Activated CD4-positive, alpha-beta T cell treated with anti-CD3 and anti-CD28 coated beads, Interleukin-2, amount 10 ng/mL, durations not matched to agents 24 days and 14 days (primary cell): ENCODE results near the gene SLC12A2. TPM values are rescaled to one million over a fixed set of nuclear protein-coding genes. Genes with fewer than 3 reads are reported as not detected.

ENCODE experiments used
- DNase-seq: peaks from one replicate; pipeline ENCODE4 v3.0.0; 2022
- H3K27ac Mint-ChIP-seq: one replicate; pipeline ENCODE4 v1.8.0; 2022; ENCODE audit warnings: mild to moderate bottlenecking, mixed read lengths
- H3K27me3 Mint-ChIP-seq: one replicate; pipeline ENCODE4 v1.8.0; 2022; ENCODE audit warnings: mixed read lengths
- H3K36me3 Mint-ChIP-seq: one replicate; pipeline ENCODE4 v1.8.0; 2022; ENCODE audit warnings: low read depth, mild to moderate bottlenecking, mixed read lengths
- H3K4me1 Mint-ChIP-seq: one replicate; pipeline ENCODE4 v1.8.0; 2021; ENCODE audit warnings: mixed read lengths
- H3K4me3 Mint-ChIP-seq: one replicate; pipeline ENCODE4 v1.8.0; 2022; ENCODE audit warnings: mild to moderate bottlenecking, moderate library complexity, mixed read lengths
- H3K9me3 Mint-ChIP-seq: one replicate; pipeline ENCODE4 v1.8.0; 2021; ENCODE audit warnings: mixed read lengths
- intact Hi-C: fragments of 100-400 bp; cut with micrococcal nuclease; formaldehyde crosslinking; loops from one replicate; pipeline ENCODE4 v1.15.1; 2023
- total RNA-seq: library from RNA; stranded (reverse); gene quantifications from 2 replicates; pipeline ENCODE4 v1.2.3, GENCODE V29; 2022

The SLC12A2 gene
- total RNA-seq, 1 donor from 2014 or later, result 24.4 TPM

DNA sequence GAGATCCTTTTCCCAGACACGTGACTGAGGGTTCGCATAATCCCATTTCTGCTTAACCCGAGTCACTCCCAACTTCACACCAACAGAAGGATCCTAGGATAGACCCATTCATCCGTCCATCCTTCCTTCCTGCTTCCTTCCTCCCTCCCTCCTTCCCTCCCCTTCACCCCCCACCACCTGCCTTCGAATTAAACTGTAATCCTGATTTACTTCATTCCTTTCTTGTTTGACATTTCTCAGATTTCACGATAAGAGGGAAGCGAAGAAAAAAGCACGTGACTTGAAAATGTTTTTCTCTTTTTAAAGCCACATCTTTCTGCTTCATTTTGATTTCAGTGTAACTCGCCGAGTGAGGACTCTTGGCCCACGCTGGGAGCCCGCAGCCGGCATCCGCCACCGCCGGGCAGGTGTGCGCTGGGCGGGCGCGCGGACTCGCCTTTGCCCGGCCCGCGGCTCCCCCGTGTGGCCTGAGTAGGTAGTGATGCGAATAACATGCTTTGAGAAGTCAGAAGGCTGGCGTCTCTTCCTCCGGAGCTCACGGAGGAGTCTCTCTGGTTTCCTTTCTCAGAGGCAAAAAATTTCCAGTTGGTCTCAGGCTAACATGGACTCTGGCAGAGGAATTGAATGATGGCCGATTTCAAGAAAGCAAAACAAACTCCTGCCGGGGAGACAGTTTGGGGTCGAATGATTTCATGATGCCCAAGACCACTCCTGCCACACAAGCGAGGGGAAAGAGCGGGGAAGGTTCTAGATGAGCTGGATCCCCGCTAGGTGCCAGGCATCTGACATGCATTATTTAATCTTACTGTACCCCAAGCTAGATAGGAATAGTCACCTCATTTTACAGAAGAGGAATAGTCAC lies 117.7 kb downstream of the SLC12A2 start:
- peak; percentile 96 for DNase-seq
- peak overlapping the region; percentile 60 for H3K4me3 Mint-ChIP-seq
- H3K4me1 Mint-ChIP-seq, result peaks cover 18% of the 10 kb centered on the region
- no peaks in the 10 kb centered on the region for H3K36me3 Mint-ChIP-seq
- H3K9me3 Mint-ChIP-seq, result no peaks in the 10 kb centered on the region
- H3K27ac Mint-ChIP-seq, result no peak overlapping the region
- H3K27me3 Mint-ChIP-seq, result peaks cover 5% of the 10 kb centered on the region
- intact Hi-C loops, result loop anchor here (1.0 to 10.0 kb wide), 6 partner anchors 116 to 637 kb away; no protein-coding TSS in a partner anchor

DNA sequence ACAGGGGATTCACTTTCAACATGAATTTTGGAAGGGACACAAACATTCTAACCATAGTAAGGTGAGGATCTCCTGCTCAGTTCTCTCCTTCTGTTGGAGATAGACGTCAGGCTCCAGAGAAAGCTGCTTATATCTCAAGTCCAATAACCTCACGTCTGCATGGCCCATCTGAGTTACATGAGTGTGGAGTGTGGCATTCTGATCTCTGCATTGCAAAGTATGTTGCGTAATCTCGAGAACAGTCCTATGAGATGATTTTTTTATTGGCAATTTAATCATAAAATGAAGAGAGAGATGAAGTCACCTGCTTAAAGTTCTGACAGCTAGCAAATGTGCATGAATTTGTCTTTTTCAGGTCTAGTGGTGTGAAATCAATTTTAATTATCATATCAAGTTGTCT lies 118.8 kb downstream of the SLC12A2 start:
- DNase-seq, result peak; percentile 33
- Mint-ChIP-seq H3K4me1 (peaks cover 10% of the 10 kb centered on the region), H3K36me3 (no peaks in the 10 kb centered on the region), H3K4me3 (no peak overlapping the region), H3K9me3 (no peaks in the 10 kb centered on the region), H3K27ac (no peak overlapping the region), H3K27me3 (peaks cover 5% of the 10 kb centered on the region)
- intact Hi-C loops, result loop anchor here (10.0 kb wide), 1 partner anchor 298 kb away; no protein-coding TSS in a partner anchor

DNA sequence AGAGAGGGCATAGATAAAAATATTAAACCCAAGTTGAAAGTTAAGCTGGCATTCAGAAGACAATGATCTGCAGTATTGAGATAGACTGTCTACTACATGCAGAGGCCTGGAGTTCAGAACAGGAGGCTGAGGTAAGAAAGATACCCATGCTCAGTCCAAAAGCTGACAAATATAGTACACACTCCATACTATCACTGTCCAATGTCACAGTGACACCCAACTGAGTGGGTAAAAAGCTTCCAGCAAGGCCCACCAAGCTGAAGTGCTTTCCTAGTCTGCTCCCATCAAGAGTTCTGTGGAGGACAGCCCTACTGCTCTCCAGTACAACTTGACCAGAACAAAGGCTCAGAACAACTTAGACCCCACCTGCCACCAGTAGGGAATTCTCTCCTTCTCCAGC lies 124.9 kb downstream of the SLC12A2 start:
- no peaks in the 10 kb centered on the region for H3K9me3 Mint-ChIP-seq
- H3K4me3 Mint-ChIP-seq, result no peak overlapping the region
- H3K4me1 Mint-ChIP-seq, result no peaks in the 10 kb centered on the region
- intact Hi-C loops, result loop anchor here (10.0 kb wide), 1 partner anchor 304 kb away; no protein-coding TSS in a partner anchor
- H3K36me3 Mint-ChIP-seq, result no peaks in the 10 kb centered on the region
- no peak for DNase-seq
- peaks cover 2% of the 10 kb centered on the region for H3K27me3 Mint-ChIP-seq
- no peak overlapping the region for H3K27ac Mint-ChIP-seq

DNA sequence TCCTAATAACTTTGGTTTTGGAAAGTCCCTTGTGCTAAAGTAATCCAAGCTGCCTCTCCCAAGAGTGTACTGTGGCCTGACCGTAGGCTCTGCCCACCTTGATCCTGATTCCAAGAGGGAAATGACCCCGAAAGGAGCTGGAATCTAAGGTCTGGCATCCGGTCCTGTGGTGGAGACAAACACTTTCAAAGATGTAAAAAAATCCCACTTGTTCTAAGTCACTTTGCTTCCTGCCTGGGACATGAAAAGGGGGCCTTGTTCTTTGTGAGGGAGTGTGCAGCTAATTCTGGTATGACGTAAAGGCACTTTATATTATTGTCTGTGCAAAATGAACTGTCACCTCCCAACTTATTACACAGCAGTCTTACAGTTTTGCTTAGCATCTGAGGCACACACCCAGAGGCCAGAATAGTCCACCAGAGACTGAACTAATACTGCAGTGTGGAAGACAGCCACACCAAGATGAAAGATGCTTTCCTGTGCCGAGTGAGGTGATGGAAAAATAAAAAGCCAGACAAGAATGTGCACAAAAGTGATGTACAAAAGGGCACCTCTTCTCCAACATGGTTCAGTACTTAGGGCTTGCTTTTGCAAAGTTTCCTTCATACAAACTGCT lies 128.7 kb downstream of the SLC12A2 start:
- no peaks in the 10 kb centered on the region for H3K4me1 Mint-ChIP-seq
- intact Hi-C loops, result loop anchor here (5.0 to 10.0 kb wide), 3 partner anchors 630 to 1643 kb away; no protein-coding TSS in a partner anchor
- no peaks in the 10 kb centered on the region for H3K9me3 Mint-ChIP-seq
- H3K27me3 Mint-ChIP-seq, result peaks cover 2% of the 10 kb centered on the region
- DNase-seq, result no peak
- H3K4me3 Mint-ChIP-seq, result no peak overlapping the region
- no peaks in the 10 kb centered on the region for H3K36me3 Mint-ChIP-seq
- no peak overlapping the region for H3K27ac Mint-ChIP-seq

DNA sequence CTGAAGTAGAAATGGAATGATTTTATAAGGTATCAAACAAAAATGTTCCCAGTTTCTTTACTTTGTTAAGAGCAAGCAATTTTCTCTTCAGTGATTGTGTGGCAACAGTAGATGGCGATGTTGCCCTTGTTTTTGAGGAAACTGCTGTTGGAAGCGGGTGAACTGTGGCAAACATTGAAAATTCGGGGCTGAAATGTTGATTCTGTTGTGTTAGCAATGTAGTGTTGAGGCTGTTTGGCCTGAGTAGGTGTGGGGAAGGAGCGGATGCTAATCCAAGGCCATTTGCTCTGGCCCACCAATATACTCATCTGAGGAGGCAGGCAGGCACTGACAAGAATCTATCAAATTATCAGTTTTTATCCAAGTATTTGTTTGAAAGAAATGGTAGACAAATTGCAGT lies 129.8 kb downstream of the SLC12A2 start:
- peak; percentile 83 for DNase-seq
- intact Hi-C loops, result loop anchor here (1.0 to 10.0 kb wide), 4 partner anchors 462 to 1641 kb away; no protein-coding TSS in a partner anchor
- Mint-ChIP-seq H3K4me3 (no peak overlapping the region), H3K36me3 (no peaks in the 10 kb centered on the region), H3K27ac (no peak overlapping the region), H3K9me3 (no peaks in the 10 kb centered on the region), H3K4me1 (no peaks in the 10 kb centered on the region), H3K27me3 (peaks cover 2% of the 10 kb centered on the region)

DNA sequence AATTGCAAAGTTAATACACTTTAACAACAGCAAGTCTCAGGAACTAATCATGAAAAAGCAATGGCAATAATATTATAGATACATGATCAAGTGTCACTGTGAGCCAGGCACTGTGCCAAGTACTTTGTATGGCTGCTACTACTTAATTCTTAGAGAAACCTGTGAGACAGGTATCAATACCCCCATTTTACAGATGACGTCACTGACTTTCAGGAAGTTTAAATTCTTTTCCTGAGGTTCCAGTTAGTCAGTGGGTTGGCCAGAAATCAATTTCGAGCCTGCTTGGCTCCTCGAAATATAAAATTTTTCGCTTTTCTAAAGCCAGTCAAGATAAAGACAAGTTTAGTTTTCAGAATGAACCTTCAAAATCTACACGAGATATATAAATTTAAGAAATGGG lies 130.3 kb downstream of the SLC12A2 start:
- H3K27ac Mint-ChIP-seq, result no peak overlapping the region
- no peaks in the 10 kb centered on the region for H3K4me1 Mint-ChIP-seq
- peaks cover 2% of the 10 kb centered on the region for H3K27me3 Mint-ChIP-seq
- no peak for DNase-seq
- intact Hi-C loops, result loop anchor here (1.0 to 10.0 kb wide), 4 partner anchors 461 to 1641 kb away; no protein-coding TSS in a partner anchor
- no peaks in the 10 kb centered on the region for H3K9me3 Mint-ChIP-seq
- no peaks in the 10 kb centered on the region for H3K36me3 Mint-ChIP-seq
- H3K4me3 Mint-ChIP-seq, result no peak overlapping the region

DNA sequence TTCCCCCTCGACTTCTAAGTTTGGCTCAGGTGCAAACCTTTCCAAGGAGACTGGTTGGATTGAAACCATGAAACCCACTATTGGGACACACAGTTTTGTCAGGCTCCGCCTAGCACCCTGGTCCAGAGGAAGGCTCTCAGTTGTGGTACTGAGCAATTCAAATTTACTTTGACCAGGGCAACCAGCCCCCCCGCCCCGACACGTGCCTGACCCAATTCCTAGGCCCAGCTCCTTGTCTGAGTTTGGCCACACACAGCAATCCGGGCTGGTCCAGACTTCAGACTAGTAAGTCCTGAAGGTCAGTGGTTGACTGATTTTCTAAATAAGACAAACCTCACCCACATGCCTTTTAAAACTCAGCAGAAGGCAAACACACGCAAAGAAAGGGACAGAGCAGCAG lies 132.7 kb downstream of the SLC12A2 start:
- Mint-ChIP-seq H3K9me3 (no peaks in the 10 kb centered on the region), H3K27me3 (peaks cover 2% of the 10 kb centered on the region), H3K36me3 (no peaks in the 10 kb centered on the region), H3K4me3 (no peak overlapping the region), H3K4me1 (no peaks in the 10 kb centered on the region), H3K27ac (no peak overlapping the region)
- intact Hi-C loops, result loop anchor here (10.0 kb wide), 1 partner anchor 1639 kb away; no protein-coding TSS in a partner anchor
- DNase-seq, result no peak

DNA sequence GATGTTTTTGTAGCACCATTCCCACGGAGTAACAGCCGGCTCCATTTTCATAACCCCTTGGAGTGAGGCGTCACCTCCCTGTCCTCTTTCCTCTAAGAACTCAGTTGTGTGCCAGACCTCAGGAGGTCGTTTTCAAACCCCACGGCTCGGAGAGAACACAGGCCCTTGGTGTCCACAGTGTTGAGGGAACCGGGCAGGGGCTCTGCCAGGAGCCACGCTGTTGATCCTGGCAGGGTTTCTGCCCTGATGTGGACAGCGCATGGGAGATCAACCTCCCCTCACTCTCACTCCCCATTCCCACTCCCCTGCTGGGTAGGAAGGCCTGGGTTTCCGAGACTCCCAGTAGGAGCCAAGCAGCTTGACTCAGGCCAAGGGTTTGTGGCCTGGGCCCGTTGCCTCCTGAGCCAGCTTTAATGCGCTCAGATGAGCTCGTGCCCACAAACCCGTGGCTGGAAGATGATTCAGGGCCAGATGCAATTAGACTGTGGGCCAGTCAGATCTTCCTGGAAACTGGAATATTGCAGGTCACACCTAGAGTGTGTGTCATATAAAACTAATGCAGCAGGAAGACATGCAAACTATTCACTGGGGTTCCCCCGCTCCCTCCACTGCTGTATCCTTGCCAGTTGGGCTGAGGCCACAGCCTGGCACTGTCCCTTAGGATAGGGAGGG lies 133.4 kb downstream of the SLC12A2 start:
- DNase-seq, result no peak
- intact Hi-C loops, result loop anchor here (10.0 kb wide), 1 partner anchor 1638 kb away; no protein-coding TSS in a partner anchor
- no peak overlapping the region for H3K4me3 Mint-ChIP-seq
- no peaks in the 10 kb centered on the region for H3K9me3 Mint-ChIP-seq
- peaks cover 2% of the 10 kb centered on the region for H3K27me3 Mint-ChIP-seq
- H3K4me1 Mint-ChIP-seq, result no peaks in the 10 kb centered on the region
- no peak overlapping the region for H3K27ac Mint-ChIP-seq
- no peaks in the 10 kb centered on the region for H3K36me3 Mint-ChIP-seq

DNA sequence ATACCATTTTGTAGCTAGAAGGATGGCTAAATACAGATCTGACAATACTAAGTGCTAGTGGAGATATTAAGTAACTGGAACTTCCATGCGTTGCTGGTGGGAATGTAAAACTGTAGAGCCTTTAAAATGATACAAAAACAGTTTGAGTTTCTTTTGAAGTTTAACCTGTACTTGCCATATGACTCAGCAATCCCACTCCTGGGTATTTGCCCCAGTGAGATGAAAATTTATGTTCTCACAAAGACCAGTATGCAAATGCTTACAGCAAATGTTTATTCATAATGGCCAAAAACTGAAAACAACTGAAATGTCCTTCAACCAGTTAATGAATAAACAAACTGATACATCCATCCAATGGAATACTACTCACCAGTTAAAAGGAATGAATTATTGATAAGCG lies 137.3 kb downstream of the SLC12A2 start:
- H3K36me3 Mint-ChIP-seq, result no peaks in the 10 kb centered on the region
- no peak for DNase-seq
- no peak overlapping the region for H3K27ac Mint-ChIP-seq
- no peaks in the 10 kb centered on the region for H3K9me3 Mint-ChIP-seq
- H3K4me3 Mint-ChIP-seq, result no peak overlapping the region
- intact Hi-C loops, result no loop called here
- H3K27me3 Mint-ChIP-seq, result no peaks in the 10 kb centered on the region
- H3K4me1 Mint-ChIP-seq, result no peaks in the 10 kb centered on the region

DNA sequence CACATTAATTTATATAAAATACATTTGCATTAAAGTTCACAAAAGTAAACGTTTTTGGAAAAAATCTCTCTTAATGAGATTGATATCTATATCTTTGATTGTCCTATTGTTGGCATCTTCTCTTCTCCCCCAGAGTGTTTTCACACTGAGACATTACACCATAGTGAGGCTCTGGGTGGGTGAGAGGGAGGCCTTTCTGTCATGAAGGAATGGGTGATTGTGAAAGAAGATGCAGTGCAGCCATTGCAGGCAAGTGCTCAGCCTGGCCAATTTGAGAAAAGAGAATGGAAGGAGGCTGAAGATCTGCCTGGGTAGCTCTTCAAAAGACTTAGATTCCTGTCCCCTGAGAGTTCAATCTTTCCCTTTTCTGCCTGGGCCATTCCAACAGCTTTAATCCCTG lies 140.8 kb downstream of the SLC12A2 start:
- Mint-ChIP-seq H3K27ac (no peak overlapping the region), H3K27me3 (no peaks in the 10 kb centered on the region), H3K9me3 (no peaks in the 10 kb centered on the region), H3K4me3 (no peak overlapping the region), H3K36me3 (no peaks in the 10 kb centered on the region), H3K4me1 (peaks cover 2% of the 10 kb centered on the region)
- no peak for DNase-seq
- intact Hi-C loops, result no loop called here

DNA sequence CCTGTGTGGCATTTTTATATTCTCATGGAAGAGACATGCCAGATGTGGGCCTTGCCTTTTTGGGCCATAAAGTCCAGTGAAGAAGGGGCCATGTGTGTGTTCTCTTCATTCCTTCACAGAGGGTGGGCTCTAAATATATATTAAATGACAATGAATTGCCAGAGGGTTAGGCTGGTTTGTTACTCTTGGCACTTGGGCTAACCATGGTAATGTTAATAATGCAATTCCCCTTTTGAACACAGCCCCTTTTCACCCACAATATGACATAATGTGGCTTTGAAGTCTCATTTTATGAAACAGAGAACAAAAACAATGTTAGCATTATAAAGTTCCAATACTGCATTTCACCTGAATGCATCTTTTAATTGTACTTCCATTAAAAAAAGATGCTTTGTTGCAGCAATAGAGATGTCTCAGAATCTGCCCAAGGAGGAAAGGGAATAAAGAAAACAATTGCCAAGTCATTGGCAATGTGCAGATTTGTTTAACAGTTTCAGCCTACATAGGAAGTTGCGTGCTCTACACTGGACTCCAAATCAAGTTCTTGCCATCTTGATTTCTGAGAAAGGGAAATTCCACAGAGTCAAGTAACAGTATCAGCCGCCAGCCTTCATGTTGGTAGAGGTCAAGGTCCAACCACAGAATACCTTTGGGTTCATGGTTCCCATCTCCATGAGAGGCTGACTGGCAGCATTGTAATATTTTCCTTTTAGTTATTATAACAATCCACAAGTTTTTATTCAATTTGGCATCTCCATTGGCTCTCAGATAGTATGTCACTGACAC lies 141.9 kb downstream of the SLC12A2 start:
- intact Hi-C loops, result no loop called here
- H3K27ac Mint-ChIP-seq, result no peak overlapping the region
- no peak for DNase-seq
- H3K4me1 Mint-ChIP-seq, result peaks cover 2% of the 10 kb centered on the region
- no peak overlapping the region for H3K4me3 Mint-ChIP-seq
- H3K9me3 Mint-ChIP-seq, result no peaks in the 10 kb centered on the region
- no peaks in the 10 kb centered on the region for H3K36me3 Mint-ChIP-seq
- H3K27me3 Mint-ChIP-seq, result no peaks in the 10 kb centered on the region

DNA sequence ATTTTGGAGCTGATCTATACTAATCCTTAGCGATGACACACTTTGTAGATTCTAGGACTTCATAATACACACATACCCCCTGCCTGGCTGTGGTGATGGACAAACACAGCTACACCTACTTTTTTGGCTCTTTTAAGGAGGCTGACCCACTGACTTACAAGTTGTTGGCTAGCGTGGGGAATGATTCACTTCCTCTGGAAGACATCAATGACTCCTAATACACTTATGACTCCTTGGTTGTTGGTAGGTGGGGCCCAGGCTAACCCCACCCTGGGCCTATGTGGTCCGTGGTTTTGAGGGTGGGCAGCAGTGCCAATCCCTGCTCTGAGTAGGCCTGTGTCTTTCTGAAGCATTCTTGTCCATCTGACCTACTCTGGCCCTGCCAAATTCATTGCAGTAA lies 144.4 kb downstream of the SLC12A2 start:
- intact Hi-C loops, result no loop called here
- Mint-ChIP-seq H3K9me3 (no peaks in the 10 kb centered on the region), H3K27ac (no peak overlapping the region), H3K36me3 (no peaks in the 10 kb centered on the region), H3K4me1 (peaks cover 2% of the 10 kb centered on the region), H3K4me3 (no peak overlapping the region), H3K27me3 (peaks cover 3% of the 10 kb centered on the region)
- DNase-seq, result no peak

DNA sequence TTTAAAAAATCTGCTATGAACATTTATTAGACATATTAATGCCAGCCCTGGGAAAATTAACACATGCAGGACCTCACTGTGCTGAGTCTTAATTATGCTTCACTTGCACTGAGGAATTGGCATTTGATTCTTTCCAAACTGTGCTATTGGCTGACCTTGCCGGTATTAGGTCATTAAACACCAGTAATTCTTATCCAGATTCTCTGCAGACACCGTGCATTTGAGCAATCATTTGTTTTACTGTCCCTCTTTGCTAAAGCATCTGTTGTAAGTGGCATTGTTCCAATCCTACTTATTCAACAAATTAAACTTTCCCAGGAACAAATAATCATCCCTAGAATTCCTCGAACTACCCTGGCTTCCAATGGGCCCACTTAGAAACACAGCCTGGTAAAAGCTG lies 145.0 kb downstream of the SLC12A2 start:
- Mint-ChIP-seq H3K27me3 (peaks cover 3% of the 10 kb centered on the region), H3K4me3 (no peak overlapping the region), H3K9me3 (no peaks in the 10 kb centered on the region), H3K4me1 (peaks cover 2% of the 10 kb centered on the region), H3K27ac (no peak overlapping the region), H3K36me3 (no peaks in the 10 kb centered on the region)
- intact Hi-C loops, result no loop called here
- DNase-seq, result no peak
